ENCODE results near the gene PGRMC1.
"Not testable (repeated sequence)": the region's sequence is repeated elsewhere in the genome, so short reads cannot be mapped to it uniquely, and the experiment has no call there.

Gene PGRMC1

GRCh38 chrX:119190831-119191230 is 45.3 kb upstream of the PGRMC1 start:
- no peak for TF ChIP-seq CTCF (IDR thresholded peaks at IDR 0.05; ENCODE audit: insufficient read depth, low read depth, low read length, missing control alignments)
- no peak for DNase-seq (ENCODE audit: low read depth)
- no peak overlapping the region for H3K4me3 ChIP-seq (ENCODE audit: low read length)

- TF ChIP-seq CTCF (IDR thresholded peaks at IDR 0.05; ENCODE audit: insufficient read depth, low read depth, low read length, missing control alignments): no peak
- no peak overlapping the region for H3K4me3 ChIP-seq (ENCODE audit: low read length)
- peak; percentile 5 for DNase-seq (ENCODE audit: low read depth)
Observed at GRCh38 chrX:119194621-119195020, 41.5 kb upstream of the PGRMC1 start.

GRCh38 chrX:119201570-119201969 is 34.5 kb upstream of the PGRMC1 start:
- DNase-seq (ENCODE audit: low read depth): peak; percentile 15
- H3K4me3 ChIP-seq (ENCODE audit: low read length): no peak overlapping the region
- TF ChIP-seq CTCF (IDR thresholded peaks at IDR 0.05; ENCODE audit: insufficient read depth, low read depth, low read length, missing control alignments): no peak

- DNase-seq (ENCODE audit: low read depth): no peak
- no peak for TF ChIP-seq CTCF (IDR thresholded peaks at IDR 0.05; ENCODE audit: insufficient read depth, low read depth, low read length, missing control alignments)
- no peak overlapping the region for H3K4me3 ChIP-seq (ENCODE audit: low read length)
Observed at GRCh38 chrX:119206203-119206602, 29.9 kb upstream of the PGRMC1 start.

- not testable (repeated sequence) for DNase-seq (ENCODE audit: low read depth); H3K4me3 ChIP-seq (ENCODE audit: low read length)
Observed at GRCh38 chrX:119207483-119207882, 28.6 kb upstream of the PGRMC1 start.

GRCh38 chrX:119208401-119209057 is 27.6 kb upstream of the PGRMC1 start:
- no peak for TF ChIP-seq CTCF (IDR thresholded peaks at IDR 0.05; ENCODE audit: insufficient read depth, low read depth, low read length, missing control alignments)
- DNase-seq (ENCODE audit: low read depth): no peak
- H3K4me3 ChIP-seq (ENCODE audit: low read length): no peak overlapping the region

- H3K4me3 ChIP-seq (ENCODE audit: low read length); DNase-seq (ENCODE audit: low read depth): not testable (repeated sequence)
Observed at GRCh38 chrX:119210931-119211648, 25.0 kb upstream of the PGRMC1 start.

GRCh38 chrX:119211649-119212014 is 24.5 kb upstream of the PGRMC1 start:
- TF ChIP-seq CTCF (IDR thresholded peaks at IDR 0.05; ENCODE audit: insufficient read depth, low read depth, low read length, missing control alignments): no peak
- DNase-seq (ENCODE audit: low read depth): no peak
- no peak overlapping the region for H3K4me3 ChIP-seq (ENCODE audit: low read length)
